GM18870 (cell line): Measurements from ENCODE around the gene ATG9A.

Source experiments
- ATAC-seq: cut with Tn5 transposase; IDR thresholded peaks from one replicate; pipeline ENCODE4 v1.9.1; 2021; ENCODE audit warnings: moderate library complexity; ENCODE audit not compliant: unreplicated experiment

Gene ATG9A

DNA sequence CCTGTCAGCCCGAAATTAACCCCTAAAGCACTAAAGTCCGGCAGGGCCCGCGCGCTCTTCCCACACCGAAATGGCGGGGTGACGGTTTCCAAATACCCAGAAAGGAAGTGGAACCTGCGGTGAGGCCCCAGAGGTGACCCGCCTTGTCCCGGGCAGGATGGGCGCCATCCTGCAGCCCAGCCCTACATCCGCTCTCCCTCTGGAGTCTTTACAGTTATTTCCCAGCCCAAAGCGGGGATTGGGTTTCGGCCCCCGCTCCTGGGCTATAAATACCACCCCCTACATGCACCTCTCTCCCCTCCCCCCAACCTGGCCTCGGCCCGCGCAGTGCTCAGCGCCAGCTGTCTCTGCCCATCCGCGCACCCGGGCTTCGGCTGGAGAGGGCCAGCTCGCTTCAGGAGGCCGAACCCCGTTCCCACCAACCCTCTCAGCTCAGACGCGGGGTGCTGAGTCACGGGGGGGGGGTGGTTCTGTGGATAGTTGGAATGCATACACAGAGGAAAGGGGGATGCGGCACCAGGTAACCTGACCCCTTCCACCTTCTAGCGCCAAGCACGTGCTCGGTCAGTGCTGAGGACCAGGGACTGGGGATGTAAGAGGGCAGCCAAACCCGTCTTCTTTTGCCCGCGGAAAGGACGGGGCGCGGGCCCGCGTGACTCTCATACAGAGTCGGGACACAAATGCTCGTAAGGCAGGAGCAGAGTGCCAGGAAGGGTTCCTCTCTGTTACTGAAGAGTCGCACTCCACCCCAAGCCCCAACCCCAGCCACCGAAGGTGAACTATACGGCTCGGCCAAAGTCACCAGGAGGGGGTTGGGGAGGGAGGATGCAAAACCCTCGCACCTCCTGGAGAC is 23.7 kb upstream of the ATG9A start, which contains the start of gene TUBA4B:
Gene TUBA4B, plus strand, starts transcription at position 344 of the 853 bp plus-strand sequence. Its CDS starts 165 bp downstream, at position 509.
- peak; percentile 1 for ATAC-seq

DNA sequence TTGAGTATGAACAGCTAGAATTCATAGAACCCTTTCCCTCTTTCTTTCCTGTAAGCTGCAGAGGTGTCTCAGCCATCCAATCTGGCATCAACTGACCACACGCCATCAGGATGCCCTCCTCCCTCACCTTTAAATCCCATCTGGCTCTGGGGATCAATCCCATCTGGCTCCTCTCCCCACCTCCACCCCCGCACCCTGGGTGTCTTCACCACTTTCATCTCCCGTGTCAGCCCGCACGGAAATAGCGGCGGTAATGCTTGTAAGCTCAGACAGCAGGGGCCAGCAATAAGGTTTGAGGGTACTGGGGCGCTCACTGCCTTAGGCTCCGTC is 23.1 kb upstream of the ATG9A start:
- no peak for ATAC-seq

DNA sequence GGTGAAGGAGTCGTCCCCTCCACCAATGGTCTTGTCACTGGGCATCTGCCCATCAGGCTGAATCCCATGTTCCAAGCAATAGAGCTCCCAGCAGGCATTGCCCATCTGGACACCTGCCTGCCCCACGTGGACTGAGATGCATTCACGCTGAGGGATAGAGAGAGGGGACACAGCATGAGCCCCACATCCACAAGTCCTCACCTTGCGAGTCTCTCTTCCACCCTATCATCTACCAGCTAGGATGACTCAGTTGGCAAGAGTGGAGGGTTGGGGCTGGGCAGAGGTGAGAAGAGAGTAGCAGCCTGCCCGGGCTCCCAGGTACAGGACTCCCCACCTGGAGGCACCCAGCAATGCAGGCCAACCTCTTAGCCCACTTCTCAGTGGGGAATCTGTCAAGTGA is 22.6 kb upstream of the ATG9A start:
- no peak for ATAC-seq

DNA sequence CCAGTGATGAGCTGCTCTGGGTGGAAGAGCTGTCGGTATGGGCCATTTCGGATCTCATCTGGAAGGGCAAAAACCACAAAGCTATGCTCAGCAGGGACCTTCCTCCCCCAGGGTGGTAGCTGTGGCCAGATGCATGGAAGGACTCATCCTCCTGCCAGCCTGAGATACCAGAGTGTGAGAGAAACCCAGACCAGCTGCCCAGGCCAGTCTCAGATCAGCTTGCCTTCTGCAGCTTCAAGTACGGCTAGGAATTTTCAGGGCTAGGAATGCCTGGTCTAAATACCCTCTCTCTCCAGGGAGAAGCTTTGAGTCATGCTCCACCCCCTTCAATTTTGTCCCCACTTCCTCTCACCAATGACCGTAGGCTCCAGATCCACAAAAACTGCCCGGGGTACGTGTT is 22.2 kb upstream of the ATG9A start:
- no peak for ATAC-seq

DNA sequence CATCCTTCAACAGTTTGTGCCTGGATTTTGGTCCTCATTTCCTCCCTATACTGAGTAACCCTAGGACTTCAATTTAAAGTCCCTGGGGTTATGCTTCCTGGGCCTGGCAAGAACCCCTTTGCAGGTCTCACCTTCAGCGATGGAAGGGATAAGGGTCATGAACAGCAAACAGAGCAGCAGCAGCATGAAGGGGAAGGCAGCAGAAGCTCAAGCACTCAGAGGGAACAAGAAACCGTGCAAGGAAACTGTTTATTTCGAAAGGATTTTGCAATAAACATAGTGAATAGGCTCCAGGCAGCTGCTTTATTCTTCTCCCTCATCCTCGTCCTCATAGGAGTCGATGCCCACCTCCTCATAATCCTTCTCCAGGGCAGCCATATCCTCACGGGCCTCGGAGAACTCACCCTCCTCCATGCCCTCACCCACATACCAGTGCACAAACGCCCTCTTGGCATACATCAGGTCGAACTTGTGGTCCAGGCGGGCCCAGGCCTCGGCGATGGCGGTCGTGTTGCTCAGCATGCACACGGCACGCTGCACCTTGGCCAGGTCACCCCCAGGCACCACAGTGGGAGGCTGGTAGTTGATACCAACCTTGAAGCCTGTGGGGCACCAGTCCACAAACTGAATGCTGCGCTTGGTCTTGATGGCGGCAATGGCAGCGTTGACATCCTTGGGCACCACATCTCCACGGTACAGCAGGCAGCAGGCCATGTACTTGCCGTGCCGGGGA is 20.8 kb upstream of the ATG9A start:
- no peak for ATAC-seq

DNA sequence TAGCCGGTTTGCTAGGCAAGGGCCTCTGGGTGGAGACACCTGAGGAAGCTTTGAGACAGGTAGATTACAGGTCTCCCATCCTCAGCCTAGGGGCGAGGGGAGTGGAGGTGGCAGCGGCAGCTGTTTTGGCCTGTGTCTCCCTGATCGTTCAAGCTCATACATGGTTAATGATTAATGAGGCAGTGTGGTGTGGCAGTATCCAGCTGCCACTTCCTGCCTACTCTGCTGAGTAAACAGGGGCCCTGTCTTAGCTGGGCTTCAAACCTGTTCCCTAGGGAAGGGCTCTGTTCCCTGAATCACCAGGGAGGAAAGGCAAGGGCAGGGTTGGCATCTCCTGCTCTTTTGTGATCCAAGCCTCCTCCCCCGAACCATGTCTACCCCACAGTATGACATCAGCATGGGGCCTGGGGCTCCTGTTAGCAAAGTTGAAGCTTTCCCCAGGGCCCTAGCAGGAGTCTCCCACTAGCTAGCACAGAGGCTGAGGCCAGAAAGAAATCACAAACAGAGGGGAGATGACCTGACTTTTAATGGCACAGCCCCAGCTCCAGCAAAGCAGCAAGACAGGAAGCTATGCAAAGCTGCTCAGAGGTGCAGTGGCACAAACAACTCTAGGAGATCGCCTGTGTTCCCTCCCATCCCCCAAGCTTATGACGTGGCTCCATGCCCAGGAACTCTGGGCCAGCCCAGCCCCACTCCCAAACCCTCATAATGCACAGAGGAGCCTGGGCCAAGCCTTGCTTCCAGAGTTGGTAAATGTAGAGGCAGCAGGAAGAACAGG is 20.0 kb upstream of the ATG9A start:
- ATAC-seq, result peak; percentile 45

DNA sequence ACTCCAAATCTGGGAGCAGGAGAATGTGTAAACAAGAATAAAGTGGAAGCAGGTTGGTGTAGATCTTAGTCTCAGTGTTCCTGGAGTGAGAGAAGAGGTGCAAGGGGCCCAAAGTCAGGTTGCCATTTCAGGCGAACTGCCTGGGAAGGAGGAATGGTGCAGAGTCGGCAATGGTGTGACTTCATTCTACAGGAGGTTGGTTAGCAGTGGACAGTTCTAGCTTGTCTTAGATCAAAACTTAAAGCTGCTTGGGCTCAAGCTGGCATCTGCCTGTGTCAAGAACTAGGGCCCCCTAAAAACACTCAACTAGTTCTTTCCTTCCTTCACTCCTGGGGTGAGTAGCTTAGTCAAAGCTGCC is 19.4 kb upstream of the ATG9A start:
- no peak for ATAC-seq

DNA sequence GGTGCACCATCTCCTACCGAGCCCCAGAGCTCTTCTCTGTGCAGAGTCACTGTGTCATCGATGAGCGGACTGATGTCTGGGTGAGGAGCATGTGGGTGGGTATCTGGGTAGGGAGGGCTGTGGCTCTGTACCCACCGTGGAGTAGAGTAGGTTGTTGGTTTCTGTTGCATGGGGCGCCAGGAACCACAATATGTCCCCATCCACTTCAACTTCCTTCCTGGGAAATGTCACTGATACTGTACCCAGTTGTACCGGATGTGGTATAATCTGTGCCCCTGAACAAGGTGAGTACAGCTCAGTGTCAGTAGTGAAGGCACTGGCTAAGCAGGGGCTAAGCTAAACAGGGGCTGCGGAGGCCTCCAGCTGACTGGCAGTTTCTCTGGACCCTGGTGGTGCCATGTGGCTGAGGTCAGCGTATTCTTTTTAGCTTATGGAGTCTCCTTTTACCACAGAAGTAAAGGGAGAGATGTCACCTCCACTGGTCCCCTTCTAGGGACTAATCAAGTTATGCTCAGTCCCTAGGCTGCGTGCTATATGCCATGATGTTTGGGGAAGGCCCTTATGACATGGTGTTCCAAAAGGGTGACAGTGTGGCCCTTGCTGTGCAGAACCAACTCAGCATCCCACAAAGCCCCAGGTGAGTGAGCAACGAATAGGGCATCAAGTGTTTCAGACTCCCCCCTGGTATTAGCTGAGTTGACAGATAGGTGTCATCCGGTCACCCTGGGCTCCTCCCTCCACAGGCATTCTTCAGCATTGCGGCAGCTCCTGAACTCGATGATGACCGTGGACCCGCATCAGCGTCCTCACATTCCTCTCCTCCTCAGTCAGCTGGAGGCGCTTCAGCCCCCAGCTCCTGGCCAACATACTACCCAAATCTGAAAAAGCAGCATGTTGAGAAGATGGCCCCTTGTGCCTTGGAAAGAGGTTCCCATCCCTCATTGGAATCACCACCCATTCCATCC is 18.5 kb upstream of the ATG9A start:
- ATAC-seq, result no peak

DNA sequence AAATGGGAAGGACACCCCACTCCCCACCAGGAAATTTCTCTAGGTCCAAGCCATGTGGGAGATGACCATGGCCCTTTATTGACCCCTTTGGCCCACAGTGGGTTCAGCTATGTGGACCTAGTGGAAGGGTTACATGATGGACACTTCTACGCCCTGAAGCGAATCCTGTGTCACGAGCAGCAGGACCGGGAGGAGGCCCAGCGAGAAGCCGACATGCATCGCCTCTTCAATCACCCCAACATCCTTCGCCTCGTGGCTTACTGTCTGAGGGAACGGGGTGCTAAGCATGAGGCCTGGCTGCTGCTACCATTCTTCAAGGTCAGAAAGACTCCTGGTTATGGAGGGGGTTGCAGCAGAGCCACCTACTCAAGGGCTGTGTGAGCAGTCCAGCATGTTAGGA is 17.1 kb upstream of the ATG9A start:
- no peak for ATAC-seq

DNA sequence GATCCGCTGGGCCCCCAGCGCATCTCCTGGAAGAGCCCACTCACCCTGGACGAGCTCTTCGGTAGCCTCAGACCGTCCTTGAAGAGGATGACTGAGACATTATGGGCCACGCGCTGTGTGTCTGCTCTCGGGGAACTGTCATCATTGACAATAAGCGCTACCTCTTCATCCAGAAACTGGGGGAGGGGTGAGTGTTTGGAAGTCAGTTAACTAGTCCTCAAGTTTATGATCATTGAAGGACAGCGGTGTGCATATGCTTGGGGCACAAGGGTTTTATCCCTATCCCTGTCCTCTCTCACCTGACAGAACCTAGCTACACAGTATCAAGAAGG is 16.4 kb upstream of the ATG9A start:
- no peak for ATAC-seq

DNA sequence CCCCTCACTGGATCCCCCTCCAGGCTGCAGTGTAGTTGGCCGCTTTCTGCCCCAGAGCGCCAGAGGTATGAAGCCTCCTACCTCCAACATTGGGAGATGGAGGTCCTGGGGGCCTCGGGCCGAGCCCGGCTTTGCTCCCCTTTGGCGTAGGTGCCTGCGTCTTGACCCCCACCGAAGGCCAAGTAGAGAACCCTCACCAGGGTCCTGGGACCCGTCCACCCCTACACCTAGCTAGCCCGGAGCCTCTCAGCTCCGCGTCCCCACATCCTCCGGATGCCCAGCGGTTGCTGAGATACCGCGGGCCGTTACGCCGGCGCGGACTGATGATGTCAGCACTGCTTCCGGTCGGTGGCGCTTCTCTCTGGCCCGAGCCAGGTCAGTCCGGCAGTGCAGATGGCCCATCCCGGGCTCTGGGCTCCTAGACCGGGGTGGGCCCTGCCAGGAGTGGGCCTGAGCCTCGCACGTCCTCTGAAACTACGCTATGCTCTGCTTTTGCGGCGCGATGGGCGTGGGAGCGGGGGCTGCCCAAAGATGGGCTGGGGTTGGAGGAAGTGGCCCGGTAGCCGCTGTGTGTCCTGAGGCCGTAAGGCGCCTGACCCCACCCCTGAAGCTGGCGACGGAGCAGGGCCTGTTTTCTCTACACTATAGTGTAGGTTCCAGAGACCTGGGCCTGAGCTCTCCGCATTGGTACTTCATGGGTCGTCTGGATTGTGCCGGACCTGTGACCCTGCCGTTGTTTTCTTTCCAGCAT is 15.9 kb upstream of the ATG9A start, which contains the start of the genes GLB1L and STK16:
Gene GLB1L, minus strand, starts transcription at position 297 of the 751 bp plus-strand sequence. CDS start 1,871 bp downstream, outside the sequence.
Gene STK16, plus strand, starts transcription at position 332 of the 751 bp plus-strand sequence. CDS start 521 bp downstream, outside the sequence.
- ATAC-seq, result peak; percentile 51

DNA sequence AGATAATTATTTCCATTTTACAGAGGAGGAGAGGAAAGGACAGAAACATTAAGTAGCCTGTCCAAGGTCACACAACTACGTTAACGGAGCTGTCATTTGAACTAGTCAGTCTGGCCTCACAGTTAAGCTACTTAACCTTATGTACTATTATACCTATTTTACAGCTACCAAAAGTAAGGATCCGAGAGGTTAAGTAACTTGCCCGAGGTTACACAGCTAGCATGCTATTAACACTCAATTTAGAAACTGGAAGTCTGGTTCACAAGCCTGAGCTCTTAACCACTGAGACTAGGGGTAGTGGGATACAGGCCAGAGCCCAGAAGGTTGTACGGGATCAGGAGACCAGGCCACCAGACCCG is 15.3 kb upstream of the ATG9A start:
- no peak for ATAC-seq

DNA sequence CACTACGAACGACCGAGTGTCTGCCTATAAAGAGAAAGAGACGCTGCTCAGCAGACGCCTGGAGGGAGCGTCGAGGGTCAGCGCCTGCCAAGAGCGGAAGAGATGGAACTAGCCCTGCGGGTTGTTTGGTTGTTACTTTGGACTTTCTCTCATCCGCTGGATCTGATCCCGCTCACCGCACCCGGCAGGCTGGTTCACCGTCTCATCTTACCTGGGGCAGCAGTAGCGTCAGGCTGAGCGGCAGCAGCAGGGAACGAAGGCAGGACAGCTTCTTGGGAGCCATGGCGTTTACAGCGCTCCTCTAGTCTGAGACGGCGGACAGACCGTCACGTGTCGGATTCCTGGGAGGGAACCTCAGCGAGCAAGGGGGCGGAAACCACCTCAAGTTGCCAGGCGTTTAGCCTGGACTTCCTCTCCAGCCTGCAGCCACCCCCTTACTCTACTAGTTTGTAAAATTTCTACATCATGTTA is 13.9 kb upstream of the ATG9A start:
- no peak for ATAC-seq

DNA sequence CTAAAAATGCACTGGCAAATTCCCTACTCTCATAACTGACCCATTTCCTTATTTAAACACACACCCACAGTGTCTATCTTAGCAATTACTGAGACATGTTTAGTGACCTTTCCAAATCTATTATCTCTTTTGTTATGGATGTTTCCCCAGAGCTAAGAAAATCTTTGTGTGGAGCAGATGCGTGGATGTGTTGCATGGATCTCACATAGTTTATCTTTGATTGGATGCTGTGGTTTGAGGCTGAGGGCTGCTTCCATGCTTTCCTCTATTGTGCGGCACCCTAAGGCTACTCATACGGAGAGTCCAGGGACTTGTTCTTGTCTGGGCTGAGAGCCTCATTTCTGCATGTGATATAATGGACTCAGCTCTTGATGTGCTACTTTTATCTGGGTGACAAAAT is 4.9 kb upstream of the ATG9A start:
- ATAC-seq, result no peak

DNA sequence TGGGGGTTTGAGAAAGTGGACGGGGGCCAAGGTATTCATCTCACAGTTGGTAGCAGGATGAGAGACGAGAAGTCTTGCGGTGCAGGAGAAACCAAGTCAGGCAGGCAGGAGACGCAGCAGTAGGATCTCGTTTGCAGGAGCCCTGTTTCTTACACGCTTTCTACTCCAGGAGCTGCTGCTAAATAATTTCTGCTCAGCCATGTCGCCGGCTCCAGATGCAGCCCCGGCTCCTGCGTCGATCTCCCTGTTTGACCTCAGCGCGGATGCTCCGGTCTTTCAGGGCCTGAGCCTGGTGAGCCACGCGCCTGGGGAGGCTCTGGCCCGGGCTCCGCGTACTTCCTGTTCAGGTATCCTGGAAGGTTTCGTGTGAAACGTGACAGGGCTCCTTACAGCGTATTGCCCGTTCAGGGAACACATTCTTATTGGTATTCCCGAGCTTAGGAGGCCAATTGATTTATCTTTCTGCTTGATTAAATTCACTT is 664 bp upstream of the ATG9A start:
- ATAC-seq, result no peak

DNA sequence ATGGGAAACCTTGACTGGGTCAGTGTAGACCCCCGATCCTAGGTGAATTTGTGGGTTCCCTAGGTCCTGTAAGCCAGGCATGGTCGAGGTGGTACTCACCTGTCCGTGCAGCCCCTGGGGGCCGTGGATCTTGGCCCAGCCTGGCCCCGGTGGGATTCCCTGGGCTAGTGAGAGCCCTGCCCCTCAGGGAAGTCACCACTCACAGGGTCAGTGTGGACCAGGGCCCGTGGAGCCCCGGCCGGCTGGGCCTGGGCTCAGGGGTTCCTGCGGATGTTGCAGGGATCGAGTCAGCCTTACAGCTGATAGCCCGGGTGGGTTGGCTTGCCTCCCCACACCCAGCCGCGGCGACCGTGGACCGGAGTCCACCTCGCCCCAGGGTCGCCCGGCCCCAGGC is 528 bp downstream of the ATG9A start:
- ATAC-seq, result no peak

DNA sequence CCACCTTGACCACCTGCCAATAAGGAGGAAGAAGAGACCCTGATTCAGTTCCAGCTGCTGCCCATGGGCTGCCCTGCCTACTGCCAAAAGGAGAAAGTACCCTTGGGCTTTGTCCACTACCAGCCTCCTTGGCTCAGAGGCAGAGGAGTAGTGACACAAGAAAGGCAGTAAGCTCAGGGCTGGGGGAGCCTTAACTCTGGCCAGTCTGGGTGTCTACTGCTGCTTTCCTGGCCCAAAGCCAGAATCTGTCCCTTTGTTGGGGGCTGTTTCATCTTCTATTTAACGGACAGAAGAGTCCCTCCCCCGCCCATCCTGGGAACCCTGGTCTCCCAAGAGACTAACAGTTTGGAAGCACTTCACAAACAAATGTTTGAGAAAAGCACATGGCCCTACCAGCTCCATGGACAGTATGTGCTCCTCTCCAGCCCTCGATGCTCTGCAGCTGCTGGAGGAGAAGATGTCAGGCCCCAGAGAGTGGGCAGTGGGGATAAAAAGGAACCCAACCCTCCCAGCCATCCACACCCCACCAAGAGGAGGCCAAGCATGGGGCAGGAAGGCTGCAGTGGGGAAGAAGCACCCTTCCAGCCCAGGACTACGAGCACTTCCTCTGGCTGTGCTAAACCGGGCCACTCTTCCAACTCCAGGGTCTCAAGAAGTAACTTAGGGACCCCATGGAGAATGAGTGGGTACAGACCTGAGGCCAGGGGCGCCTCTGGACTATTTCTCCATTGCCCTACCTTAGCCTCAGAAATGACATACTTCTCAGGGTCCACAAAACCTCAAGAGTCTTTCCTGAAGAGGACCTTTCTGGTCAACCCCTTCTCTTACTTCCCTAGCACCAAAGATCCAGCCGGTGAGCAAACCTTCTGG is 1.2 kb downstream of the ATG9A start:
- ATAC-seq, result no peak

DNA sequence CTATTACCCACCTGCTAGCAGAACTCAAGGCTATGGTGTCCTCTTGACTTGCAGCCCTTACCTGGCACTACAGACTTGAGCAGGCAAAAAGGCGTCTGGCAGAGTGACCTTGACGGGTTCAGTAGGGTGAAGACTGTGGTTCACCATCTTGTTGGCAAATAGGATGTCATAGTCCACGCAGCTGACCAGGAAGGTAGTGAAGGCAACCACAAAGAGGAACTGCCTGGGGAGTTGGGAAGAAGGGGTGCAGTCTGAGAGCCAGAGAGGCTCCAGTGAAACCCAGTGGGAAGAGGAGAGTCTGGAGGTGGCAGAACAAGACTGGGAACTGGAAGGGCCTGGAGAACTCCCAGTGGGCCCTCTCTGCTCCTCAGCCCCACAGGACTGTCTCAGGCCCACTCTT is 4.1 kb downstream of the ATG9A start:
- no peak for ATAC-seq
